ENCODE data around the gene STK26. TPM values are rescaled to one million over a fixed set of nuclear protein-coding genes. Genes with fewer than 3 reads are reported as not detected.

The STK26 gene
- total and polyA plus RNA-seq, 4 donors, result 2.0 to 16.9 (median 3.4) TPM

GRCh38 chrX:131988236-131988635 lies 34.9 kb upstream of the STK26 start:
- no peak for DNase-seq (ENCODE audit: low spot score)
- TF ChIP-seq RXRA (IDR thresholded peaks at IDR 0.05) (no peak), GABPA (IDR thresholded peaks at IDR 0.05 in 1 of 2, conservative IDR thresholded peaks at IDR 0.05 in 1 of 2) (no peak), EGR1 (IDR thresholded peaks at IDR 0.05; ENCODE audit: low read depth in 2 of 2) (no peak), YY1 (IDR thresholded peaks at IDR 0.05) (no peak), CTCF (IDR thresholded peaks at IDR 0.05; ENCODE audit: low read depth, low read length, missing input control) (no peak), JUND (IDR thresholded peaks at IDR 0.05) (no peak), MAX (IDR thresholded peaks at IDR 0.05) (no peak), HNF4A (conservative IDR thresholded peaks at IDR 0.05) (no peak), RAD21 (IDR thresholded peaks at IDR 0.05) (no peak), REST (IDR thresholded peaks at IDR 0.05) (no peak), FOXA2 (IDR thresholded peaks at IDR 0.05) (no peak), HNF4G (IDR thresholded peaks at IDR 0.05) (no peak), SP1 (IDR thresholded peaks at IDR 0.05) (no peak), NR2F2 (IDR thresholded peaks at IDR 0.05) (no peak)
- TF ChIP-seq, protein P1, sequence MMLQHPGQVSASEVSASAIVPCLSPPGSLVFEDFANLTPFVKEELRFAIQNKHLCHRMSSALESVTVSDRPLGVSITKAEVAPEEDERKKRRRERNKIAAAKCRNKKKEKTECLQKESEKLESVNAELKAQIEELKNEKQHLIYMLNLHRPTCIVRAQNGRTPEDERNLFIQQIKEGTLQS (IDR thresholded peaks at IDR 0.05), result no peak
- Histone ChIP-seq H3K4me1 (ENCODE audit: control insufficient read depth in 4 of 4, insufficient read depth in 4 of 4, low read length in 3 of 4) (no peaks in the 10 kb centered on the region), H3K4me3 (ENCODE audit: low read depth in 1 of 3, low read length in 3 of 3) (no peak overlapping the region), H3K9ac (ENCODE audit: low read depth in 1 of 2, low read length in 2 of 2) (no peak overlapping the region), H3K9me3 (ENCODE audit: control insufficient read depth in 4 of 4, low read length in 3 of 4) (no peaks in the 10 kb centered on the region), H3K36me3 (ENCODE audit: control insufficient read depth in 4 of 4, insufficient read depth in 3 of 4, low read depth in 1 of 4, low read length in 3 of 4) (no peaks in the 10 kb centered on the region), H3K27me3 (ENCODE audit: control insufficient read depth in 4 of 4, insufficient read depth in 4 of 4, low read length in 3 of 4) (no peaks in the 10 kb centered on the region), H3K27ac (ENCODE audit: low read depth in 1 of 2, low read length in 2 of 2) (no peak overlapping the region)

GRCh38 chrX:132001127-132001526 lies 22.0 kb upstream of the STK26 start:
- no peak for TF ChIP-seq RXRA (IDR thresholded peaks at IDR 0.05)
- TF ChIP-seq HNF4G (IDR thresholded peaks at IDR 0.05), result no peak
- TF ChIP-seq JUND (IDR thresholded peaks at IDR 0.05), result no peak
- TF ChIP-seq NR2F2 (IDR thresholded peaks at IDR 0.05), result no peak
- no peak for TF ChIP-seq RAD21 (IDR thresholded peaks at IDR 0.05)
- TF ChIP-seq ZBTB33 (IDR thresholded peaks at IDR 0.05), result no peak
- H3K9ac ChIP-seq (ENCODE audit: low read depth in 1 of 2, low read length in 2 of 2), result no peak overlapping the region
- peaks cover 0 to 2% (median 0%) of the 10 kb centered on the region in 4 donors for H3K27me3 ChIP-seq (ENCODE audit: control insufficient read depth in 4 of 4, insufficient read depth in 4 of 4, low read length in 3 of 4)
- no peak overlapping the region for H3K4me3 ChIP-seq (ENCODE audit: low read depth in 1 of 3, low read length in 3 of 3)
- no peaks in the 10 kb centered on the region for H3K36me3 ChIP-seq (ENCODE audit: control insufficient read depth in 4 of 4, insufficient read depth in 3 of 4, low read depth in 1 of 4, low read length in 3 of 4)
- no peaks in the 10 kb centered on the region for H3K9me3 ChIP-seq (ENCODE audit: control insufficient read depth in 4 of 4, low read length in 3 of 4)
- 79% methylated on average over 3 of the region's 3 CpGs for WGBS
- DNase-seq (ENCODE audit: low spot score), result no peak
- no peaks in the 10 kb centered on the region for H3K4me1 ChIP-seq (ENCODE audit: control insufficient read depth in 4 of 4, insufficient read depth in 4 of 4, low read length in 3 of 4)
- no peak overlapping the region for H3K27ac ChIP-seq (ENCODE audit: low read depth in 1 of 2, low read length in 2 of 2)
